Fibroblast of the aortic adventitia (primary cell): Measurements from ENCODE around the gene NINL. TPM values are rescaled to one million over a fixed set of nuclear protein-coding genes. Genes with fewer than 3 reads are reported as not detected.
"Not testable (repeated sequence)": the region's sequence is repeated elsewhere in the genome, so short reads cannot be mapped to it uniquely, and the experiment has no call there.

Source experiments
- DNase-seq: peaks from one replicate; pipeline ENCODE4 v3.0.0-alpha.2; 2010; ENCODE audit warnings: low read depth
- H3K4me3 ChIP-seq: 2 replicates; pipeline ENCODE4 v1.5.1; 2011; ENCODE audit warnings: low read depth, mild to moderate bottlenecking, control low read depth, low read length, moderate library complexity
- CTCF ChIP-seq: IDR thresholded peaks from 2 replicates; pipeline ENCODE4 v1.5.1; 2011; ENCODE audit warnings: mild to moderate bottlenecking, low read length, control low read depth, inconsistent platforms; ENCODE audit not compliant: insufficient read depth
- total RNA-seq: library from RNA; depleted of rRNA; stranded (reverse); fragments of >200 nt; gene quantifications from 2 replicates; pipeline ENCODE4 v1.2.3, GENCODE V29; 2012; ENCODE audit warnings: low replicate concordance

The NINL gene
- total RNA-seq, 1 donor: 6.5 TPM

DNA sequence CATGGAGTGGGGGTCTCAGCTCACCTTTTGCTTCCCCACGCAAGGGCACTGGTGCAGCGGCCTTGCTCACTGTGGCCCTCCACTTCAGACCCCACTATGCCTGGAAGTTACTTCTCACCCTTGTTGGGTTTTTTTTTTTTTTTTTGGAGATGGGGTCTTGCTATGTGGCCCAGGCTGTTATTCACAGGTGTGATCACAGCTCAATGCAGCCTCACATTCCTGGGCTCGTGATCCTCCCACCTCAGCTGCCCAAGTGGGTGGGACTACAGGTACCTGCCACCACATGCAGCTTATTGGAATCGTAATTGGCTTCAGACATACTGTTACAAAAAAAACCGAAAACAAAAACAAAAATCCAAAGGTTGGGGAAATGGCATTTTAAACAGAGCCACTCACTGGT, 32.4 kb downstream of the NINL start:
- H3K4me3 ChIP-seq: no peak overlapping the region
- DNase-seq: no peak
- TF ChIP-seq CTCF: no peak

GRCh38 chr20:25551413-25552215, 33.7 kb downstream of the NINL start:
- DNase-seq: peak; percentile 54

DNA sequence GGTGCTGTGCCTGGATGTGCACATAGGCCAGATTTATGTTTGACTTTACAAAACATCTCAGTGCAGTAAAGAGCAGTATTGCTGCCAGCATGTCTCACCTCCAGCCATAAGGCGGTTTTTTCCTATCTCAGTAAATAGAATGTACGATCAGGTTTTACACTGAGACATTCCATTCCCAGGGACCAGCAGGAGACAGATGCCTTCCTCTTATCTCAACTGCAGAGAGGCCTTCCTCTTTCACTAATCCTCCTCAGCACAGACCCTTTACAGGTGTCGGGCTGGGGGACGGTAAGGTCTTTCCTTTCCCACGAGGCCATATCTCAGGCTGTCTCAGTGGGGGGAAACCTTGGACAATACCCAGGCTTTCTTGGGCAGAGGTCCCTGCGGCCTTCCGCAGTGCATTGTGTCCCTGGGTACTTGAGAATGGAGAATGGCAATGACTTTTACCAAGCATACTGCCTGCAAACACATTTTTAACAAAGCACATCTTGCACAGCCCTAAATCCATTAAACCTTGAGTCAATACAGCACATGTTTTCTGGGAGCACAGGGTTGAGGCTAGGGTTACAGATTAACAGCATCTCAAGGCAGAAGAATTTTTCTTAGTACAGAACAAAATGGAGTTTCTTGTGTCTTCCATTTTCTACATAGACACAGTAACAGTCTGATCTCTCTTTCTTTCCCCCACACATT, 34.5 kb downstream of the NINL start:
- not testable (repeated sequence) for H3K4me3 ChIP-seq, DNase-seq

More at GRCh38 chr20:25551413-25552215, 33.7 kb downstream of the NINL start:
- H3K4me3 ChIP-seq: no peak overlapping the region
- no peak for TF ChIP-seq CTCF

DNA sequence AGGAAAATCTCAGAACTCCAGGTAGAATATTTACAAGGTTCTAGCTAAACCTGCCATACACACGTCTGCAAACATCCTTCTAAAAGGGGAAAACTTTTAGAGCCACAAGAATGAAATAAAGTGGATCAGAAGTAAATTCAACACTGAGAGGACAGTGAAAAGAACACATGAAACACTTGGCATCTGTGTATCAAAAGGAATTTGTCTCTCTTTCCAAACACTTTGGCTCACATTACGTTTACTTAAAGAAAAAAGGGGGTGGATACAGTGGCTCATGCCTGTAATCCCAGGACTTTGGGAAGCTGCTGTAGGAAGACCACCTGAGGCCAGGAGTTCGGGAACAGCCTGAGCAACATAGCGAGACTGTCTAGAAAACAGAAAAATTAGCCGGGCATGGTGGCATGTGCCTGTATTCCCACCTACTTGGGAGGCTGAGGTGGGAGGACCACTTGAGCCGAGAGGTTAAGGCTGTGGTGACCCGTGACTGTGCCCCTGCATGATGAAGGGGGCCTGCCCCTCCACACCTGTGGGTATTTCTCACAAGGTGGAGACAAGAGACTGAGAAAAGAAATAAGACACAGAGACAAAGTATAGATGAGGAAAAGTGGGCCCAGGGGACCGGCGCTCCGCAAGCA, 35.4 kb downstream of the NINL start:
- H3K4me3 ChIP-seq: no peak overlapping the region
- no peak for TF ChIP-seq CTCF
- DNase-seq: peak; percentile 84

DNA sequence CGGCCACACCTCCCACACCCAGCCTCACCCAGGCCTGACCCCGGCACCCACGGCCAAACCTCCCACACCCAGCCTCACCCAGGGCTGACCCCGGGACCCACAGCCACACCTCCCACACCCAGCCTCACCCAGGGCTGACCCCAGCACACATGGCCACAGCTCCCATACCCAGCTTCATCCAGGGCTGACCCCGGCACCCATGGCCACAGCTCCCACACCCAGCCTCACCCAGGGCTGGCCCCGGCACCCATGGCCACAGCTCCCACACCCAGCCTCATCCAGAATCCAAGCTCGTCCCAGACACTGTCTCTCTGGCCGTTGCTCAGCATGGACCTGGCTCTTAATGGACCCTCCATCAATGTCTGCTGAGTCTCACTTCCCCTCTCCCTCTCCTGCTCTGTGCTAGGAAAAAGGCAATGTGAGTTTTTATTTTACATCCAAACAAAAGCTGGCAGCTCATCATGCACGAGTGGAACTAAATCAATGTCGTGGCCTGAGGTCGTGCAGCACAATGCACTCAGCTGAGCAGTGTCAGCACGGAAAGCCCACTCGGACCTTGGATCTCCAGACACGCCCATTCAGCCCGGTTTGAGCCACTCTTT, 36.1 kb downstream of the NINL start:
- DNase-seq: peak; percentile 19
- no peak overlapping the region for H3K4me3 ChIP-seq
- no peak for TF ChIP-seq CTCF

DNA sequence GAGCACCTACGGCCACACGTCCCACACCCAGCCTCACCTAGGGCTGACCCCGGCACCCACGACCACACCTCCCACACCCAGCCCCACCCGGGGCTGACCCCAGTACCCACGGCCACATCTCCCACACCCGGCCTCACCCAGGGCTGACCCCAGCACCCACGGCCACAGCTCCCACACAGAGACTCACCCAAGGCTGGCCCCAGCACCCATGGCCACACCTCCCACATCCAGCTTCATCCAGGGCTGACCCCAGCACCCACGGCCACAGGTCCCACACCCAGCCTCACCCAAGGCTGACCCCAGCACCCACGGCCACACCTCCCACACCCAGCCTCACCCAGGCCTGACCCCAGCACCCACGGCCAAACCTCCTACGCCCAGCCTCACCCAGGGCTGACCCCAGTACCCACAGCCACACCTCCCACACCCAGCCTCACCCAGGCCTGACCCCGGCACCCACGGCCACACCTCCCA, 36.7 kb downstream of the NINL start:
- no peak for DNase-seq
- no peak for TF ChIP-seq CTCF

More for the DNA sequence above, 36.7 kb downstream of the NINL start:
- H3K4me3 ChIP-seq: no peak overlapping the region
